HG02884 (cell line): ENCODE data around the gene TUBA3E.
"Not testable (repeated sequence)": the region's sequence is repeated elsewhere in the genome, so short reads cannot be mapped to it uniquely, and the experiment has no call there.

Experiments used
- ATAC-seq: cut with Tn5 transposase; IDR thresholded peaks from one replicate; pipeline ENCODE4 v1.9.1; 2021; ENCODE audit warnings: mild to moderate bottlenecking, moderate library complexity; ENCODE audit not compliant: unreplicated experiment

The TUBA3E gene

GRCh38 chr2:130198343-130198742 is at the start of gene TUBA3E:
Gene TUBA3E, minus strand, starts transcription at chr2:130198439. Its CDS starts 79 bp downstream, at chr2:130198360.
- ATAC-seq: no peak

DNA sequence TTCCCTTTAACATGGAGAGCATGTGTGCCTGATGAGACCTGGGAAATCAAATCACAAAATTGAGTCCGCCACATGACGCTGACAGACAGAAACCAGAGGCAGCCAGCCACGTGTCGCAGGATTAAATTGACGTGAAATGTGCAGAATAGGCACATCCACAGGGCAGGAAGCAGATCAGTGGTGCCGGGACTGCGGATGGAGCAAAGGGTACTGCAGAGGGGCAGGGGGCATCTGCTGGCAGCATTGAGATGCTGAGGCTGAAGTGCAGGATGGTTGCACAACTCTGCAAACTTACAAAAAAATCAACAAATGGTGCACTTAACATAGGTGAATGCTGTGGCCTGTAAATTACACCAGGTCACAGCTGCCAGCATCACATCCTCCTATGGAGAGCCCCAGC is 48.2 kb upstream of the TUBA3E start:
- no peak for ATAC-seq

- ATAC-seq: no peak
Measured at GRCh38 chr2:130245976-130246375, 47.7 kb upstream of the TUBA3E start.

DNA sequence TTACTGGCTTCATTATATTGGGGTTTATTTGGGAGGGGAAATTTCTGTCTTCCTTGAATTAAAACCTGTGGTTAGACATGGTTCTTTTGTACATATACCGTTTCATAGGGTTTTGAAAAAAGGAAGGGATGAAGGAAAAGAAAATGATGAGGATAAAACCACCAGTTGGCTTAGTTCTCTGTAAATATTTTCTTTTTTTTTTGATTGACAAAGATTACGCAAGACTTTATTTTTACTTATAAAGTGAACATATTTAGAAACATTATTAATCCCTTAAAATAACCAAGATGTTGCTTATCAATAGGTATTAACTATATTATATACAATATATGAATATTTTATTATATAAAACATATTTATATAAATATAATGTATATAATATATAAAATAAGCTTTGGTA is 45.1 kb upstream of the TUBA3E start:
- ATAC-seq: no peak

- no peak for ATAC-seq
Measured at GRCh38 chr2:130241041-130241707, 42.9 kb upstream of the TUBA3E start.

- not testable (repeated sequence) for ATAC-seq
Measured at GRCh38 chr2:130239581-130239980, 41.3 kb upstream of the TUBA3E start.

- not testable (repeated sequence) for ATAC-seq
Measured at GRCh38 chr2:130233066-130233465, 34.8 kb upstream of the TUBA3E start.

- ATAC-seq: no peak
Measured at GRCh38 chr2:130231656-130232055, 33.4 kb upstream of the TUBA3E start.

DNA sequence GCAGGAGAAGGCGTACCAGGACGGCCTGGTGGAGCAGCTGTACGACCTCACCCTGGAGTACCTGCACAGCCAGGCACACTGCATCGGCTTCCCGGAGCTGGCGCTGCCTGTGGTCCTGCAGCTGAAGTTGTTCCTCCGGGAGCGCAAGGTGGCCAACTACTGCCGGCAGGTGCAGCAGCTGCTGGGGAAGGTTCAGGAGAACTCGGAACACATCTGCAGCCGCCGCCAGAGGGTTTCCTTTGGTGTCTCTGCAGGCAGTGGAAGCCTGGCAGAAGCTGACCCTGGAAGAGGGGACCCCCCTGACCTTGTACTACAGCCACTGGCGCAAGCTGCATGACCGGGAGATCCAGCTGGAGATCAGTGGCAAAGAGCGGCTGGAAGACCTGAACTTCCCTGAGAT is 32.7 kb upstream of the TUBA3E start:
- ATAC-seq: not testable (repeated sequence)

DNA sequence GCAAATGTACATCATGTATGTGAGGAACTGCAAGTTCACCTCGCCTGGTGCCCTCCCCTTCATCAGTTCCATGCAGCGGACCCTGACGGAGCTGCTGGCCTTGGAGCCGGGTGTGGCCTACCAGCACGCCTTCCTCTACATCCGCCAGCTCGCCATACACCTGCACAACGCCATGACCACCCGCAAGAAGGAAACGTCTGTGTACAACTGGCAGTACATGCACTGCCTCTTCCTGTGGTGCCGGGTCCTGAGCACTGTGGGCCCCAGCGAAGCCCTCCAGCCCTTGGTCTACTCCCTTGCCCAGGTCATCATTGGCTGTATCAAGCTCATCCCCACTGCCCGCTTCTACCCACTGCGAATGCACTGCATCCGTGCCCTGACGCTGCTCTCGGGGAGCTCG is 32.1 kb upstream of the TUBA3E start:
- not testable (repeated sequence) for ATAC-seq

DNA sequence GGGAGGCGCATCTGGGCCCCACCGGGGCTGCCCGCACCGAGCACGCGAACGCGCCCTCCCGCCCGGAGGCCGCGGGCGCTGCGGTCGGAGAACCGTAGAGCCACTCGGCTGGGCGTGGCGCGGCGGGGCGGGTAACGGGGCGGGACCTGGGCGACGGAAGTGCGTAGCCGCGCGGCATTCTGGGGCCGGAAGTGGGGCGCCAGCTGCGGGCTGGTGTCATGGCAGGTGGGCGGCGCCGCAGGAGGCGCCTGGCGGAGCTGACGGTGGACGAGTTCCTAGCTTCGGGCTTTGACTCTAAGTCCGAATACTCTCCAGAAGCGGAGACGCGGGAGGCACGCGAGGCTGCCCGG is 30.9 kb upstream of the TUBA3E start:
- not testable (repeated sequence) for ATAC-seq

- not testable (repeated sequence) for ATAC-seq
Measured at GRCh38 chr2:130228467-130229160, 30.4 kb upstream of the TUBA3E start.

GRCh38 chr2:130228005-130228404 is 29.8 kb upstream of the TUBA3E start:
- not testable (repeated sequence) for ATAC-seq

DNA sequence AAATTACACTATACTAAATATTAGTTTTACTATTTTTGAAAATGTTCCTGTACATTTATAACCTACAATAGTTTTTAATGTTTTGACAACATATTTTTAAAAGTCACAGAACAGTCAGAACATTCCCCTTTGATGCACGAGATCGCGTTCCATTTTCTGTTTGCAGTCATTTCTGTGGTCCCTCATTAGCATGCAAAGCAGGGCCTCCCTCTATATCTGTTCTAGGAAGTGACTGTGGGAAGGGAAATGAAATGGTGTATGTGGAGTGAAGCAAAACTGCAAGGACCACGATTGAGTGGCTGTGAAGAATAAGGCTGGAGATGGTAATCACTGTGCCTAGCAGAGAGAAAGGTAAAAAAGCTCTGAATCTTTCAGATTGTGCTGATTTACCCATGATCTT is 24.3 kb upstream of the TUBA3E start:
- peak; percentile 97 for ATAC-seq

GRCh38 chr2:130220505-130220904 is 22.3 kb upstream of the TUBA3E start:
- ATAC-seq: not testable (repeated sequence)

DNA sequence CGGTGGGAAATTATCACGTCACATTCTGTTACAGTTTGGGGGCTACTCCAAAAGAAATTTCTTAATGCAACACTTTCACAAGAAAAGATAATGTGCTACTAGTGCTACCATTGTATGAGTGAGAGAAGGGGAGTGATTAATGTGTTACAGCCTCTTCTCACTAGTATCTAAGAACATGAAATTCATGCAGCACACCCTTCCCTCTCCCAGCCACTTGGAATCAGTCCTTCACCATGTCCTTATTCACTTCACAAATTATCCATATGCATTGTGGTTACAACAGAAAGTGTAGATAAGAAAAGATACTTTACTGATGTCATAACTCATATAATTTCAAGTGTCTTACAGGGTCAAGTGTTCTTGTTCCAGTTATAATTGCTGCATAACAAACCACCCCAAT is 20.9 kb upstream of the TUBA3E start:
- not testable (repeated sequence) for ATAC-seq

GRCh38 chr2:130207051-130207450 is 8.8 kb upstream of the TUBA3E start:
- ATAC-seq: not testable (repeated sequence)

DNA sequence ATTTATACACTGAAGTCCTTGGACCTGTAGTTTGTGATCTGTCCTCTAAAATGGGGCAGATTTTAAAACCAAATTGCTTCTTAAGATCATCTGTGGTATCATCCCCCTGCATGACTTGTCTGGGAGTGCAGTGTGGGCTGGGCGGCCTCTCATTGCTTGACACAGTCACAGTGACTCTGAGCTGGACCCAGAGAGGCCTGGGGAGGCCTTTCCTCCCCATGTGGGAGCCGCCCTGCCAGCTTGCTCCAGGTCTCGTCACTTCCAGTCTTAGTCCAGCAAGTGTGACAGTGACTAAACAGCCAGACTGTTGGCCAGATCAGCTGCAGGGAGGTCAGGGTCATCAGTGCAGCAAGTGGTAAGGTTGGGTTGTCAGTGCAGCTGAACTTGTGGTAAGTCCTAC is 4.9 kb upstream of the TUBA3E start:
- ATAC-seq: not testable (repeated sequence)

- ATAC-seq: not testable (repeated sequence)
Measured at GRCh38 chr2:130202518-130202917, 4.3 kb upstream of the TUBA3E start.

- not testable (repeated sequence) for ATAC-seq
Measured at GRCh38 chr2:130196052-130196451, 2.2 kb downstream of the TUBA3E start.

DNA sequence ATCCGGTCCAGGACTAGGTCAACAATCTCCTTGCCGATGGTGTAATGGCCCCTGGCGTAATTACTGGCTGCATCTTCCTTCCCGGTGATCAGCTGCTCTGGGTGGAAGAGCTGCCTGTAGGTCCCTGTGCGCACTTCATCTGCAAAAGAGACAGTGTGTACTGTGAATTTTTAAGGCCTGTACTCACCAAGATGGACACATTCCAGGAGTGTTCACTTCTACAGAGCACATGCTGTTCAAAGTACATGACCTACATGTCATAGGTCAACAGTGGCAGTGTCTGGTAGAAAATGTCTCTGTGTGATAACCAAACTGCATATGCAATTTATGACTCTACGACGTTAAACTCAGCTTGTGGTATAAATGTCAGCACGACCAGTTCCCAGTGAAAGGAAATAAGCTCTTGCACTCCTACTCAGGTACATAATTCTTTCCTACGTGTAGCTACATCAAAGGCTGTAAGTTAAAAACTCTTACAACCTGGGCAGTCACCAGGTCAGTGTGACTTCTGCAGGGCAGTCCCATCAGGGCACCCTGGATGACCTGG is 3.1 kb downstream of the TUBA3E start:
- ATAC-seq: not testable (repeated sequence)

GRCh38 chr2:130193824-130194223 is 4.4 kb downstream of the TUBA3E start:
- ATAC-seq: not testable (repeated sequence)
